Immature natural killer cell (primary cell): ENCODE results near the gene ST14. TPM values are rescaled to one million over a fixed set of nuclear protein-coding genes. Genes with fewer than 3 reads are reported as not detected.

ENCODE experiments used
- polyA plus RNA-seq, 3 donors: library from polyadenylated mRNA; unstranded; fragments of 300-500 nt; fragmentation: Illumina TruSeq; gene quantifications; one replicate each; pipeline ENCODE4 v1.2.3, GENCODE V29; 2021

The ST14 gene
- polyA plus RNA-seq, 3 donors from 2014 or later: 0.54 to 3.6 (median 2.8) TPM

Other genes with a start within 250 kb of the ST14 start
- gene PRDM10, start 156.9 kb upstream of the ST14 start, polyA plus RNA-seq: 1 to 10 TPM in 2 of 3 donors, not detected in 1; 1.3 to 5.0 TPM
- 100 to 1,000 TPM in 1 of 3 donors, 10 to 100 TPM in 2; 69.4 to 125 (median 75.8) TPM for gene APLP2, start 89.9 kb upstream of the ST14 start, polyA plus RNA-seq
- 10 to 100 TPM; 10.4 to 14.0 (median 10.7) TPM for gene ZBTB44, start 155.1 kb downstream of the ST14 start, polyA plus RNA-seq